Epithelial cell of esophagus (primary cell): Measurements from ENCODE around the gene CCSER1.

Experiments
- DNase-seq: peaks from one replicate; pipeline ENCODE4 v3.0.0; 2010; ENCODE audit warnings: low read depth
- H3K4me3 ChIP-seq: 2 replicates; pipeline ENCODE4 v1.5.1; 2011; ENCODE audit warnings: mild to moderate bottlenecking, low read length, control low read depth
- CTCF ChIP-seq: IDR thresholded peaks from 2 replicates; pipeline ENCODE4 v1.5.1; 2011; ENCODE audit warnings: low read depth, mild to moderate bottlenecking, low read length, control low read depth, inconsistent platforms; ENCODE audit not compliant: insufficient read depth; ENCODE audit errors: missing control alignments

The CCSER1 gene

GRCh38 chr4:90126805-90127204, 389 bp upstream of the CCSER1 start:
- no peak for DNase-seq
- TF ChIP-seq CTCF = no peak
- no peak overlapping the region for H3K4me3 ChIP-seq

- peak; percentile 23 for DNase-seq
- peak overlapping the region; percentile 65 for H3K4me3 ChIP-seq
- TF ChIP-seq CTCF = no peak
These were observed 632 bp downstream of the CCSER1 start for GRCh38 chr4:90127706-90128345.

GRCh38 chr4:90128961-90129495, 1.8 kb downstream of the CCSER1 start:
- TF ChIP-seq CTCF = no peak
- DNase-seq = no peak
- peak overlapping the region; percentile 65 for H3K4me3 ChIP-seq

- DNase-seq = no peak
- H3K4me3 ChIP-seq = no peak overlapping the region
- TF ChIP-seq CTCF = no peak
These were observed 2.9 kb downstream of the CCSER1 start for GRCh38 chr4:90130076-90130475.

- no peak for TF ChIP-seq CTCF
- H3K4me3 ChIP-seq = no peak overlapping the region
- peak; percentile 54 for DNase-seq
These were observed 10.4 kb downstream of the CCSER1 start for GRCh38 chr4:90137555-90137954.

GRCh38 chr4:90142081-90142480, 14.9 kb downstream of the CCSER1 start:
- no peak for DNase-seq
- H3K4me3 ChIP-seq = no peak overlapping the region
- no peak for TF ChIP-seq CTCF

GRCh38 chr4:90145319-90145718, 18.1 kb downstream of the CCSER1 start:
- TF ChIP-seq CTCF = no peak
- no peak overlapping the region for H3K4me3 ChIP-seq
- DNase-seq = no peak
